Measurements from ENCODE around the gene DEGS1.

DEGS1 gene

DNA sequence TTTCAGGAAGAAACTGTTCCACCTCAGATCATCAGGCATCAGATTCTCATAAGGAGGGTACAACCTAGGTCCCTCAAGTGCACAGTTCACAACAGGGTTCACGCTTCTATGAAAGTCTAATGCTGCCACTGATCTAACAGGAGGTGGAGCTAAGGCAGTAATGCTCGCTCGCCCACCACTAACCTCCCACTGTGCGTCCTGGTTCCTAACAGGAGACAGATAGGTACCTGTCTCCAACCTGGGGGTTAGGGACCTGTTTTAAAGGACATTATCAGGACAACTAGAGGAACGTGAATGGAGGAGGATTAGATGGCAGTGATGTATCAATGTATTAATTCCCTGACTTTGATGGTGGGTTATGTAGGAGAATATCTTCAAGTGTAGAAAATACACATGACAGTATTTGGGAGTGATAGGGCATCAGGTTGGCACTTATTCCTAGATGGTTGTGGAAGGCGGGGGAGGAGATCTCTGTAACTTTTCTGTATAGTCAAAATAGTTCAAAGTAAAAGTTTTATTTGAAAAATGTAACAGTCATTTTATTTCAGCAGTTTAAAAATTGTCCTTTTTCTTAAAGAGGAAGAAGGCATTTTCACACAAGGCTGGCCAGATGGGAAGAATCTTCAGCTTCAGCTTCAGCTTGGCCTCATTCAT, 43.9 kb downstream of the DEGS1 start:
- DNase-seq (ENCODE audit: low read depth): no peak
- H3K4me3 ChIP-seq (ENCODE audit: low read length): no peak overlapping the region
- TF ChIP-seq CTCF (conservative IDR thresholded peaks at IDR 0.05; ENCODE audit: low read depth, low read length): no peak

DNA sequence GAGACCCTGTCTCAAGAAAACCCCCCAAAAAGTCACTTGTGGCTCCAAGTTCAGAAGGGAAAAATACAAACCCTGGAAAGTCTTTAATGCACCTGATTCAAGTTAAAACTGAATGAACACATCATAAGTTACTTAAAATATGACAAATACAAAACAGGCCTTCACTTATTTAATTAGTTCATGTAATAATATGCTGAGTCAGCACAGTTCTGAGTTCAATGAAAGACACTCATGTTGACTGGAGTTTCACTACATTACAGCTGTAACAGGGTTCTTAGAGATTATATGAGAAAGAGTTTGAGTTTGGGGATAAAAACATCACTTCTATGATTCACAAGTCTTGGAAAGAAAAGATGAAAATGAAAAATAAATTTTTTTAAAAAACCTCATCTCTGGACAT, 51.0 kb downstream of the DEGS1 start:
- no peak for DNase-seq (ENCODE audit: low read depth)
- no peak overlapping the region for H3K4me3 ChIP-seq (ENCODE audit: low read length)
- TF ChIP-seq CTCF (conservative IDR thresholded peaks at IDR 0.05; ENCODE audit: low read depth, low read length): no peak

DNA sequence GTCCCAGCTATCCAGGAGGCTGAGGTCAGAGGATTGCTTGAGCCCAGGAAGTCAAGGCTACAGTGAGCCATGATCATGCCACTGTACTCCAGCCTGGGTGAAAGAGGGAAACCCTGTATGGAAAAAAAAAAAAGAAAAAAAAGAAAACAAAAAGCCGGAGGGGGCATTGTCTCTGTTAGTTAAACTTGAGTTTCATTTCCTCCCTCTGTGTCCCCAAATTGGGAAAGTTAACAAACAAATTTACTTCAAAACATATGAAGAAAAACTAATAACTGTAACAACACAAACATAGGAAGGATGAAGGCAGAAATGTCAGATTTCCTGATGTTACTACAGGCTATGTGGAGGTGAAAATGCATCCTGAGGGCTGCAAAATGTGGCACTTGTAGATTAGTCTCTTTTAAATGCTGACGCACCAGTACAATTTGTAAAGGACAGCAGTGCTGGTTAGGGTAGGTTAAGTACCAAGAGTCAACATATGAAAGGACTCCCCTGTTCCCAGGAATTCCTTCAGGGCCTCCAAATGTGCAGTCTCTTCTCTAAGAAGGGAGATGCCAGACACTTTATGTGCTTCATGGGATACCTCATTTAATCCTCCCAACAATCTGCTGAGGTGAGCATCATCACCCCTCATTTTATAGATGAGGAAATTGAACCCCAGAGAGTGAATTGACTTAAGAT, 52.9 kb downstream of the DEGS1 start:
- DNase-seq (ENCODE audit: low read depth): no peak
- no peak for TF ChIP-seq CTCF (conservative IDR thresholded peaks at IDR 0.05; ENCODE audit: low read depth, low read length)
- no peak overlapping the region for H3K4me3 ChIP-seq (ENCODE audit: low read length)

DNA sequence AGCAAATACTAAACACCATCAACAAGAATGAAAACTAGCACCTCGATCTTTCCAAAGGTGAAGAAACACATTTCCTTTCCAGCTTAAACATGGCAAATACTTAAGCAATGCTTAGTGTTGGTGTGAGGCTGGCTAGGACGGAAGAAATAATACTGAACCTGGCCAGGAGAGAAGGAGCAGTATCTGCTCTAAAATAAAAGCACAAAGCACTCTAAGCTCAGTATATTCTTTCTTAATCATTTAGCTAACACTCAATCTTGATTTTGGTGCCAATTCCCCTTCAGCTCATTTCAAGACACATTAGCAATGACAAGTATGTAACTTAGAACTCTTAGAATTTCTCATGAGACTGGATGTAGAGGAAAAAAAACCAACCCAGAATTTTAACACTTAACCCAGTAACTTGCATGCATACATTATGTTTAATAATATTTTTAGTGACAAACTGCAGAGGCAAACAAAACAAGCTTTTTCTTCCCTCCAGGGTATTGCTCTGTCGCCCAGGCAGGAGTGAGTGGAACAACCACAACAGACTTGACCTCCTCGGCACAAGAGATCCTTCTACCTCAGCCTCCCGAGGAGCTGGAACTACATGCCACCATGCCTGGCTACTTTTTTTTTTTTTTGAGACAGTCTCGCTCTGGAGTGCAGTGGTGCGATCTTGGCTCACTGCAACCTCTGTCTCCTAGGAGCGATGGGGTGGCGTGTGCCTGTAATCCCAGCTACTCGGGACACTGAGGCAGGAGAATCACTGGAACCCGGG, 54.3 kb downstream of the DEGS1 start:
- no peak for TF ChIP-seq CTCF (conservative IDR thresholded peaks at IDR 0.05; ENCODE audit: low read depth, low read length)
- no peak overlapping the region for H3K4me3 ChIP-seq (ENCODE audit: low read length)
- DNase-seq (ENCODE audit: low read depth): no peak

DNA sequence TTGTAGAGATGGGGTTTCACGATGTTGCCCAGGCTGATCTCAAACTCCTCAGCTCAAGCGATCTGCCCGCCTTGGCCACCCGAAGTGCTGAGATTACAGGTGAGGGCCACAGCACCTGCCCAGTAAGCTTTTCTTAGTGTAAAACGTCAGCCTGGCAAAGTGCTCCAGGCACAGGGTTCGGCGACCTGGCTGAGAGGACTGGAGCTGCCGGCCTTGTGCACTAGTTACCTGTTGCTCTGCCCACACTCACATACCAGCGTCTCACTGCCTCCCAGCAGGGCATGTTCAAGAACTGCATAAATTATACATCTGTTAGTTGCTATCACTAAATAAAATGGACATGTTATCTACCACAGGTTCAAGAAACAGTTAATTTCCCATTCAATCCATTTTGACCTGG, 55.2 kb downstream of the DEGS1 start:
- no peak overlapping the region for H3K4me3 ChIP-seq (ENCODE audit: low read length)
- no peak for TF ChIP-seq CTCF (conservative IDR thresholded peaks at IDR 0.05; ENCODE audit: low read depth, low read length)
- DNase-seq (ENCODE audit: low read depth): no peak

- DNase-seq (ENCODE audit: low read depth): no peak
- TF ChIP-seq CTCF (conservative IDR thresholded peaks at IDR 0.05; ENCODE audit: low read depth, low read length): no peak
- no peak overlapping the region for H3K4me3 ChIP-seq (ENCODE audit: low read length)
These were observed 55.7 kb downstream of the DEGS1 start for GRCh38 chr1:224238756-224239155.

All from retinal pigment epithelial cell (primary cell).